Measurements from ENCODE around the gene DUX4.
"Not testable (repeated sequence)": the region's sequence is repeated elsewhere in the genome, so short reads cannot be mapped to it uniquely, and the experiment has no call there.

- TF ChIP-seq CTCF (conservative IDR thresholded peaks at IDR 0.05 in 1 of 2, IDR thresholded peaks at IDR 0.05 in 1 of 2; ENCODE audit: extremely low read depth in 1 of 2, insufficient read depth in 1 of 2, low read depth in 1 of 2, low read length in 2 of 2); EZH2 (IDR thresholded peaks at IDR 0.05; ENCODE audit: borderline replicate concordance, low read length): not testable (repeated sequence)
Measured at GRCh38 chr4:190178606-190178990, 5.0 kb downstream of the DUX4 start.
